GM12878 (cell line): ENCODE data around the gene DNAH17. TPM values are rescaled to one million over a fixed set of nuclear protein-coding genes. Genes with fewer than 3 reads are reported as not detected.
A peak's percentile ranks its signal among the peaks of the same experiment; 100 is the strongest.

ENCODE experiments used
- ATAC-seq: fragments of 200-7000 bp; cut with Tn5 transposase; 3 replicates; pipeline ENCODE4 v1.9.1; 2020; ENCODE audit warnings: mild to moderate bottlenecking, moderate library complexity
- BruUV-seq: library from RNA; stranded (reverse); fragments of 400-500 nt; replicated peaks from 2 replicates; lab custom pipeline; 2021; lab: Mats Ljungman, UMichigan
- CTCF ChIA-PET: fragments of 300-600 bp; sonication (Branson Sonifier 250); formaldehyde crosslinking; extraction: SDS; loops from one replicate; lab custom pipeline; 2021; ENCODE audit warnings: inconsistent platforms; lab: Yijun Ruan, JAX
- POLR2A ChIA-PET: fragments of 350-600 bp; formaldehyde crosslinking; extraction: SDS; loops from one replicate; lab custom pipeline; 2021; ENCODE audit warnings: inconsistent platforms; lab: Charles Lee
- RAD21 ChIA-PET: fragments of 300-600 bp; sonication (Branson Sonifier 250); formaldehyde crosslinking; loops from one replicate; lab custom pipeline; 2023; ENCODE audit warnings: antibody characterized with exemption; ENCODE audit not compliant: unreplicated experiment; lab: Charles Lee
- SMC1A ChIA-PET: fragments of 300-600 bp; sonication (Branson Sonifier 250); formaldehyde crosslinking; loops from one replicate; lab custom pipeline; 2023; ENCODE audit not compliant: unreplicated experiment, uncharacterized antibody; lab: Charles Lee
- DNase-seq: peaks from one replicate; pipeline ENCODE4 v3.0.0-alpha.2; 2011; ENCODE audit warnings: low read depth, low spot score
- FAIRE-seq: peaks from 3 replicates; lab custom pipeline; 2011; peaks lifted over from hg19 to GRCh38; lab: Jason Lieb, UNC
- H2AFZ ChIP-seq: 2 replicates; pipeline ENCODE4 v1.6.0; 2011; ENCODE audit warnings: low read depth, low read length, control low read depth; ENCODE audit not compliant: control insufficient read depth
- H3K27ac ChIP-seq: 2 replicates; pipeline ENCODE4 v1.5.1; 2011; ENCODE audit warnings: control low read depth; ENCODE audit not compliant: control insufficient read depth, insufficient read depth
- H3K27me3 ChIP-seq, 2 experiments: replicated peaks in 1 of 2; 2 replicates each; pipeline versions ENCODE4 v1.6.0 to v1.6.1; 2011; ENCODE audit warnings: low read length in 1 of 2; ENCODE audit not compliant: control insufficient read depth in 2 of 2, insufficient read depth in 2 of 2
- H3K36me3 ChIP-seq, 2 experiments: 2 replicates each; pipeline ENCODE4 v1.5.1; 2011; ENCODE audit warnings: low read length in 1 of 2; ENCODE audit not compliant: control insufficient read depth in 2 of 2, insufficient read depth in 2 of 2
- H3K4me1 ChIP-seq: 2 replicates; pipeline ENCODE4 v1.6.1; 2011; ENCODE audit warnings: mild to moderate bottlenecking, low read length, moderate library complexity, mixed read lengths; ENCODE audit not compliant: control insufficient read depth, insufficient read depth
- H3K4me2 ChIP-seq: 2 replicates; pipeline ENCODE4 v1.6.0; 2011; ENCODE audit warnings: control low read depth; ENCODE audit not compliant: control insufficient read depth, insufficient read depth
- H3K4me3 ChIP-seq: fragments of 200-600 bp; sonication (generic); 2 replicates; pipeline ENCODE4 v1.5.1; 2016
- H3K79me2 ChIP-seq: 2 replicates; pipeline ENCODE4 v1.6.0; 2011; ENCODE audit warnings: low read length; ENCODE audit not compliant: control insufficient read depth, insufficient read depth
- H3K9ac ChIP-seq: 2 replicates; pipeline ENCODE4 v1.8.0; 2011; ENCODE audit warnings: low read length, control low read depth, mixed read lengths; ENCODE audit not compliant: control insufficient read depth, insufficient read depth
- H3K9me3 ChIP-seq: replicated peaks from 3 replicates; pipeline ENCODE4 v1.5.1; 2011; ENCODE audit warnings: mild to moderate bottlenecking, low read length; ENCODE audit not compliant: control insufficient read depth, insufficient read depth
- H4K20me1 ChIP-seq: 2 replicates; pipeline ENCODE4 v1.6.0; 2011; ENCODE audit not compliant: control insufficient read depth, insufficient read depth
- ATF2 ChIP-seq: IDR thresholded peaks from 2 replicates; pipeline ENCODE4 v1.6.1; 2012; ENCODE audit warnings: low read length, inconsistent platforms
- BCL11A ChIP-seq: IDR thresholded peaks from 2 replicates; pipeline ENCODE4 v1.6.1; 2011; ENCODE audit warnings: low read depth, low read length
- CHD2 ChIP-seq: IDR thresholded peaks from 2 replicates; pipeline ENCODE4 v1.6.1; 2011; ENCODE audit warnings: low read depth, low read length, improper control_type of control experiment, borderline replicate concordance
- E2F8 ChIP-seq: fragments of 450-650 bp; IDR thresholded peaks from 2 replicates; pipeline ENCODE4 v1.6.1; 2018; ENCODE audit warnings: mild to moderate bottlenecking, low read depth, moderate library complexity; ENCODE audit not compliant: partially characterized antibody
- FOXK2 ChIP-seq: fragments of 450-650 bp; IDR thresholded peaks from 2 replicates; pipeline ENCODE4 v1.6.1; 2017; ENCODE audit warnings: mild to moderate bottlenecking, moderate library complexity
- GATAD2B ChIP-seq: fragments of 450-650 bp; conservative IDR thresholded peaks from 2 replicates; pipeline ENCODE4 v1.6.1; 2017; ENCODE audit warnings: low read depth, mild to moderate bottlenecking, moderate library complexity
- IRF4 ChIP-seq: IDR thresholded peaks from 2 replicates; pipeline ENCODE4 v1.6.1; 2011; ENCODE audit warnings: low read depth, low read length
- PML ChIP-seq: IDR thresholded peaks from 2 replicates; pipeline ENCODE4 v1.6.1; 2012; ENCODE audit warnings: low read length, inconsistent platforms
- RBBP5 ChIP-seq: fragments of 200-600 bp; sonication (generic); conservative IDR thresholded peaks from 2 replicates; pipeline ENCODE4 v1.6.1; 2016
- RCOR1 ChIP-seq: conservative IDR thresholded peaks from 2 replicates; pipeline ENCODE4 v1.6.1; 2012; ENCODE audit warnings: low read depth, low read length, improper control_type of control experiment
- SPI1 ChIP-seq: IDR thresholded peaks from 2 replicates; pipeline ENCODE4 v1.6.1; 2011; ENCODE audit warnings: low read depth, mild to moderate bottlenecking, low read length, moderate library complexity, borderline replicate concordance; ENCODE audit not compliant: insufficient read depth
- SUZ12 ChIP-seq: fragments of 200-600 bp; sonication (generic); IDR thresholded peaks from one replicate; pipeline ENCODE4 v1.6.1; 2018; ENCODE audit warnings: antibody characterized with exemption, mild to moderate bottlenecking; ENCODE audit not compliant: unreplicated experiment
- WGBS: methylation state at CpG from one replicate; pipeline ENCODE4 v1.1.6; 2016; ENCODE audit warnings: low lambda C conversion rate; ENCODE audit not compliant: insufficient replicate concordance, insufficient coverage; ENCODE audit errors: missing lambda C conversion rate; 5-methylcytosine and 5-hydroxymethylcytosine counted together
- in situ Hi-C: fragments of 300-500 bp; cut with MboI; formaldehyde crosslinking; loops from 9 replicates; pipeline ENCODE4 v1.14.3; 2018; ENCODE audit warnings: mixed read lengths
- intact Hi-C: fragments of 100-400 bp; cut with micrococcal nuclease; formaldehyde crosslinking; loops from one replicate; pipeline ENCODE4 v1.14.2; 2022; ENCODE audit not compliant: unreplicated experiment
- polyA plus RNA-seq, 11 experiments: library from polyadenylated mRNA; depleted of rRNA in 4 of 11; unstranded in 6 of 11; stranded (reverse) in 5 of 11; fragments of >200 nt; fragmentation: Nextera tagmentation in 4 of 11; fragmentation: Illumina TruSeq in 1 of 11; extraction: Ambion mirVana in 4 of 11; extraction: Trizol in 1 of 11; gene quantifications; 1 replicate in 1 of 11; 2 replicates in 10 of 11; pipeline versions ENCODE4 v1.2.1 to v1.2.3, GENCODE V29; 2011 to 2016; ENCODE audit warnings: inconsistent platforms in 2 of 11, missing spikeins in 2 of 11, low read depth in 1 of 11
- total RNA-seq, 4 experiments: library from RNA; depleted of rRNA in 3 of 4; stranded (reverse); fragments of >200 nt in 3 of 4; fragmentation: Illumina TruSeq in 1 of 4; extraction: Trizol in 1 of 4; gene quantifications; 2 replicates each; pipeline versions ENCODE4 v1.2.1 to v1.2.3, GENCODE V29; 2013 to 2021
- TF ChIP-seq, protein P1 (sequence below): fragments of 450-650 bp; IDR thresholded peaks from 2 replicates; pipeline ENCODE4 v1.6.1; 2017; ENCODE audit warnings: mild to moderate bottlenecking, low read depth, inconsistent platforms; ENCODE audit not compliant: poor library complexity, severe bottlenecking
- TF ChIP-seq, protein P2 (sequence below): fragments of 450-650 bp; IDR thresholded peaks from 2 replicates; pipeline ENCODE4 v1.6.1; 2014; ENCODE audit warnings: mild to moderate bottlenecking

The DNAH17 gene
- total and polyA plus RNA-seq, 10 of the 15 experiments (the other 5 are each of a cell fraction or from before 2014, with no cell fraction given) = 0.16 to 2.9 (median 0.56) TPM

- TF ChIP-seq SPI1 (peak; percentile 32; the same call in 1 of the 2 replicates), E2F8 (no peak), ATF2 (no peak), RBBP5 (no peak)
Observed at GRCh38 chr17:78501241-78502036, 75.8 kb downstream of the DNAH17 start (continued).

- FAIRE-seq (no peak), ATAC-seq (no peak), DNase-seq (no peak)
- intact Hi-C loops (no loop called here), in situ Hi-C loops (no loop called here)
- no TSS peak for BruUV-seq
- Histone ChIP-seq H3K27me3 (no peaks in the 10 kb centered on the region), H3K27ac (no peak overlapping the region), H3K9ac (no peak overlapping the region), H3K79me2 (no peaks in the 10 kb centered on the region), H3K9me3 (no peaks in the 10 kb centered on the region), H3K4me1 (no peaks in the 10 kb centered on the region; the same call in 1 of the 2 replicates), H4K20me1 (no peaks in the 10 kb centered on the region), H3K4me2 (no peak overlapping the region), H3K36me3 (no peaks in the 10 kb centered on the region), H3K4me3 (no peak overlapping the region), H2AFZ (no peak overlapping the region)
- ChIA-PET SMC1A (no interaction called here), CTCF (interaction anchor here (0.7 kb wide), 1 partner anchor 15 kb away, joined by 4 read pairs; no protein-coding TSS in a partner anchor), RAD21 (no interaction called here), POLR2A (no interaction called here)
- WGBS = 30% methylated on average over 7 of the region's 7 CpGs
- TF ChIP-seq, protein P1, sequence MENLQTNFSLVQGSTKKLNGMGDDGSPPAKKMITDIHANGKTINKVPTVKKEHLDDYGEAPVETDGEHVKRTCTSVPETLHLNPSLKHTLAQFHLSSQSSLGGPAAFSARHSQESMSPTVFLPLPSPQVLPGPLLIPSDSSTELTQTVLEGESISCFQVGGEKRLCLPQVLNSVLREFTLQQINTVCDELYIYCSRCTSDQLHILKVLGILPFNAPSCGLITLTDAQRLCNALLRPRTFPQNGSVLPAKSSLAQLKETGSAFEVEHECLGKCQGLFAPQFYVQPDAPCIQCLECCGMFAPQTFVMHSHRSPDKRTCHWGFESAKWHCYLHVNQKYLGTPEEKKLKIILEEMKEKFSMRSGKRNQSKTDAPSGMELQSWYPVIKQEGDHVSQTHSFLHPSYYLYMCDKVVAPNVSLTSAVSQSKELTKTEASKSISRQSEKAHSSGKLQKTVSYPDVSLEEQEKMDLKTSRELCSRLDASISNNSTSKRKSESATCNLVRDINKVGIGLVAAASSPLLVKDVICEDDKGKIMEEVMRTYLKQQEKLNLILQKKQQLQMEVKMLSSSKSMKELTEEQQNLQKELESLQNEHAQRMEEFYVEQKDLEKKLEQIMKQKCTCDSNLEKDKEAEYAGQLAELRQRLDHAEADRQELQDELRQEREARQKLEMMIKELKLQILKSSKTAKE = no peak
- TF ChIP-seq GATAD2B (no peak), BCL11A (no peak), IRF4 (no peak), SUZ12 (no peak), PML (no peak), RCOR1 (no peak), FOXK2 (no peak), CHD2 (no peak)
- TF ChIP-seq, protein P2, sequence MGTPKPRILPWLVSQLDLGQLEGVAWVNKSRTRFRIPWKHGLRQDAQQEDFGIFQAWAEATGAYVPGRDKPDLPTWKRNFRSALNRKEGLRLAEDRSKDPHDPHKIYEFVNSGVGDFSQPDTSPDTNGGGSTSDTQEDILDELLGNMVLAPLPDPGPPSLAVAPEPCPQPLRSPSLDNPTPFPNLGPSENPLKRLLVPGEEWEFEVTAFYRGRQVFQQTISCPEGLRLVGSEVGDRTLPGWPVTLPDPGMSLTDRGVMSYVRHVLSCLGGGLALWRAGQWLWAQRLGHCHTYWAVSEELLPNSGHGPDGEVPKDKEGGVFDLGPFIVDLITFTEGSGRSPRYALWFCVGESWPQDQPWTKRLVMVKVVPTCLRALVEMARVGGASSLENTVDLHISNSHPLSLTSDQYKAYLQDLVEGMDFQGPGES = no peak
Observed at GRCh38 chr17:78500806-78501205, 76.4 kb downstream of the DNAH17 start.
